Measurements from ENCODE around the gene MYF6. TPM values are rescaled to one million over a fixed set of nuclear protein-coding genes. Genes with fewer than 3 reads are reported as not detected.

Gene MYF6
- total and polyA plus RNA-seq, 2 donors (not counting 1 experiment from before 2014, with no cell fraction given) = not detected

GRCh38 chr12:80698256-80698655 is 9.2 kb upstream of the MYF6 start:
- intact Hi-C loops (cut with micrococcal nuclease) = no loop called here
- no peaks in the 10 kb centered on the region for H3K36me3 ChIP-seq (replicated peaks in 1 of 2; ENCODE audit: control extremely low read depth in 1 of 2, control insufficient read depth in 1 of 2, extremely low read depth in 1 of 2, insufficient read depth in 2 of 2, low read length in 1 of 2)
- no peaks in the 10 kb centered on the region for H3K27me3 ChIP-seq (replicated peaks in 1 of 4; ENCODE audit: control extremely low read depth in 1 of 4, control insufficient read depth in 3 of 4, insufficient read depth in 4 of 4, low read length in 3 of 4)
- H3K9ac ChIP-seq (ENCODE audit: low read length) = no peak overlapping the region
- Mint-ChIP-seq H3K27me3 (no peaks in the 10 kb centered on the region), H3K4me1 (peaks cover 2% of the 10 kb centered on the region), H3K9me3 (ENCODE audit: insufficient read depth) (no peaks in the 10 kb centered on the region), H3K27ac (no peak overlapping the region), H3K4me3 (no peak overlapping the region)
- ATAC-seq (ENCODE audit: low read depth) = no peak
- ChIA-PET CTCF (no interaction called here), POLR2A (no interaction called here)
- WGBS (ENCODE audit: insufficient coverage) = no CpG with 5 or more reads among the region's 7 CpGs
- H2AFZ ChIP-seq (ENCODE audit: insufficient read depth, low read depth, low read length, poor library complexity, severe bottlenecking) = no peak overlapping the region
- H3K9me3 ChIP-seq (ENCODE audit: control extremely low read depth in 1 of 3, control insufficient read depth in 2 of 3, insufficient read depth in 1 of 3, low read length in 2 of 3) = no peaks in the 10 kb centered on the region
- no peak for TF ChIP-seq EZH2 (IDR thresholded peaks at IDR 0.05; ENCODE audit: borderline replicate concordance, insufficient read depth, low read depth, low read length, poor library complexity, severe bottlenecking)
- H3K4me2 ChIP-seq (replicated peaks; ENCODE audit: low read depth, low read length, poor library complexity, severe bottlenecking) = no peak overlapping the region
- no peak for DNase-seq
- no peak overlapping the region for H3K4me3 ChIP-seq (ENCODE audit: control extremely low read depth in 1 of 5, extremely low read depth in 1 of 5, insufficient read depth in 1 of 5, low read depth in 2 of 5, low read length in 4 of 5)
- H4K20me1 ChIP-seq (ENCODE audit: control insufficient read depth, insufficient read depth, low read length, poor library complexity, severe bottlenecking) = no peaks in the 10 kb centered on the region
- no peak overlapping the region for H3K27ac ChIP-seq (ENCODE audit: low read length in 2 of 2)
- H3K79me2 ChIP-seq (ENCODE audit: control insufficient read depth, insufficient read depth, low read length) = no peaks in the 10 kb centered on the region
- no peaks in the 10 kb centered on the region for H3K4me1 ChIP-seq (ENCODE audit: control insufficient read depth in 2 of 2, insufficient read depth in 2 of 2, low read length in 2 of 2)

GRCh38 chr12:80698847-80699542 is 8.4 kb upstream of the MYF6 start:
- no peak overlapping the region for H3K4me3 Mint-ChIP-seq

More at GRCh38 chr12:80698847-80699542, 8.4 kb upstream of the MYF6 start:
- H2AFZ ChIP-seq (ENCODE audit: insufficient read depth, low read depth, low read length, poor library complexity, severe bottlenecking) = no peak overlapping the region
- no peak overlapping the region for H3K4me2 ChIP-seq (replicated peaks; ENCODE audit: low read depth, low read length, poor library complexity, severe bottlenecking)
- no peaks in the 10 kb centered on the region for H3K36me3 ChIP-seq (replicated peaks in 1 of 2; ENCODE audit: control extremely low read depth in 1 of 2, control insufficient read depth in 1 of 2, extremely low read depth in 1 of 2, insufficient read depth in 2 of 2, low read length in 1 of 2)
- H4K20me1 ChIP-seq (ENCODE audit: control insufficient read depth, insufficient read depth, low read length, poor library complexity, severe bottlenecking) = no peaks in the 10 kb centered on the region
- H3K4me1 ChIP-seq (ENCODE audit: control insufficient read depth in 2 of 2, insufficient read depth in 2 of 2, low read length in 2 of 2) = no peaks in the 10 kb centered on the region
- POLR2A ChIA-PET = no interaction called here
- H3K4me3 ChIP-seq (ENCODE audit: control extremely low read depth in 1 of 5, extremely low read depth in 1 of 5, insufficient read depth in 1 of 5, low read depth in 2 of 5, low read length in 4 of 5) = no peak overlapping the region
- H3K79me2 ChIP-seq (ENCODE audit: control insufficient read depth, insufficient read depth, low read length) = no peaks in the 10 kb centered on the region
- H3K27me3 ChIP-seq (replicated peaks in 1 of 4; ENCODE audit: control extremely low read depth in 1 of 4, control insufficient read depth in 3 of 4, insufficient read depth in 4 of 4, low read length in 3 of 4) = no peaks in the 10 kb centered on the region
- H3K4me1 Mint-ChIP-seq = peaks cover 4% of the 10 kb centered on the region
- no peak for TF ChIP-seq EZH2 (IDR thresholded peaks at IDR 0.05; ENCODE audit: borderline replicate concordance, insufficient read depth, low read depth, low read length, poor library complexity, severe bottlenecking)
- no peak for TF ChIP-seq CTCF (IDR thresholded peaks at IDR 0.05)
- no peak overlapping the region for H3K9ac ChIP-seq (ENCODE audit: low read length)
- H3K9me3 Mint-ChIP-seq (ENCODE audit: insufficient read depth) = no peaks in the 10 kb centered on the region
- ATAC-seq (ENCODE audit: low read depth) = no peak
- no peak overlapping the region for H3K27ac ChIP-seq (ENCODE audit: low read length in 2 of 2)
- no peak for DNase-seq
- 82% methylated on average over 4 of the region's 7 CpGs for WGBS (ENCODE audit: insufficient coverage)
- CTCF ChIA-PET = no interaction called here
- H3K27me3 Mint-ChIP-seq = no peaks in the 10 kb centered on the region
- no peak overlapping the region for H3K27ac Mint-ChIP-seq
- intact Hi-C loops (cut with micrococcal nuclease) = no loop called here
- no peaks in the 10 kb centered on the region for H3K9me3 ChIP-seq (ENCODE audit: control extremely low read depth in 1 of 3, control insufficient read depth in 2 of 3, insufficient read depth in 1 of 3, low read length in 2 of 3)

Data from B cell (primary cell).